B cell (primary cell): ENCODE data around the gene SHPK. TPM values are rescaled to one million over a fixed set of nuclear protein-coding genes. Genes with fewer than 3 reads are reported as not detected.

Experiments used
- ATAC-seq: fragments of 200-7000 bp; cut with Tn5 transposase; one replicate; pipeline ENCODE4 v1.10.0; 2021; ENCODE audit warnings: low read depth, mild to moderate bottlenecking, moderate number of reproducible peaks, moderate library complexity
- CTCF ChIA-PET: fragments of 350-600 bp; sonication (Branson Sonifier 250); formaldehyde crosslinking; loops from one replicate; lab custom pipeline; 2021; ENCODE audit warnings: antibody characterized with exemption, inconsistent platforms; lab: Charles Lee
- POLR2A ChIA-PET: fragments of 350-600 bp; sonication (Branson Sonifier 250); formaldehyde crosslinking; loops from one replicate; lab custom pipeline; 2021; ENCODE audit warnings: antibody characterized with exemption; lab: Charles Lee
- DNase-seq: peaks from one replicate; pipeline ENCODE4 v3.0.0; 2013
- H2AFZ ChIP-seq: 2 replicates; pipeline ENCODE4 v1.6.1; 2012; ENCODE audit warnings: mild to moderate bottlenecking, low read depth, low read length; ENCODE audit not compliant: insufficient read depth, poor library complexity, severe bottlenecking
- H3K27ac ChIP-seq, 2 donors: 1 replicate in 1 of 2; 2 replicates in 1 of 2; pipeline ENCODE4 v1.5.1; 2012 to 2013; ENCODE audit warnings: low read length in 2 of 2, mild to moderate bottlenecking in 2 of 2, moderate library complexity in 1 of 2
- H3K27me3 ChIP-seq, 4 experiments: fragments of 200-600 bp in 1 of 4; sonication (generic) in 1 of 4; replicated peaks in 1 of 4; 1 replicate in 2 of 4; 2 replicates in 2 of 4; pipeline versions ENCODE4 v1.6.1 to v1.7.0; 2013 to 2016; ENCODE audit warnings: low read length in 3 of 4, mild to moderate bottlenecking in 2 of 4, mixed read lengths in 1 of 4, moderate library complexity in 1 of 4; ENCODE audit not compliant: insufficient read depth in 4 of 4, control insufficient read depth in 3 of 4; ENCODE audit errors: control extremely low read depth in 1 of 4
- H3K36me3 ChIP-seq, 2 experiments: replicated peaks in 1 of 2; 1 replicate in 1 of 2; 2 replicates in 1 of 2; pipeline versions ENCODE4 v1.6.1 to v1.7.1; 2013; ENCODE audit warnings: low read length in 1 of 2; ENCODE audit not compliant: insufficient read depth in 2 of 2, control insufficient read depth in 1 of 2; ENCODE audit errors: control extremely low read depth in 1 of 2, extremely low read depth in 1 of 2
- H3K4me1 ChIP-seq, 2 donors: fragments of 200-600 bp in 1 of 2; sonication (generic) in 1 of 2; 1 replicate in 1 of 2; 2 replicates in 1 of 2; pipeline versions ENCODE4 v1.5.1 to v1.6.1; 2013 to 2017; ENCODE audit warnings: low read length in 2 of 2; ENCODE audit not compliant: control insufficient read depth in 2 of 2, insufficient read depth in 2 of 2
- H3K4me2 ChIP-seq: replicated peaks from 2 replicates; pipeline ENCODE3; 2012; ENCODE audit warnings: mild to moderate bottlenecking, low read depth, low read length; ENCODE audit not compliant: poor library complexity, severe bottlenecking
- H3K4me3 ChIP-seq, 5 experiments: fragments of 200-600 bp in 1 of 5; sonication (generic) in 1 of 5; 1 replicate in 3 of 5; 2 replicates in 2 of 5; pipeline versions ENCODE4 v1.5.1 to v1.7.0; 2011 to 2016; ENCODE audit warnings: low read length in 4 of 5, mild to moderate bottlenecking in 4 of 5, low read depth in 2 of 5, control low read depth in 1 of 5, moderate library complexity in 1 of 5; ENCODE audit not compliant: insufficient read depth in 1 of 5; ENCODE audit errors: control extremely low read depth in 1 of 5, extremely low read depth in 1 of 5
- H3K79me2 ChIP-seq: fragments of 200-600 bp; sonication (generic); one replicate; pipeline ENCODE4 v1.6.0; 2016; ENCODE audit warnings: low read length; ENCODE audit not compliant: control insufficient read depth, insufficient read depth
- H3K9ac ChIP-seq: fragments of 200-600 bp; sonication (generic); 2 replicates; pipeline ENCODE4 v1.6.1; 2017; ENCODE audit warnings: mild to moderate bottlenecking, low read length, moderate library complexity
- H3K9me3 ChIP-seq, 3 donors: one replicate each; pipeline versions ENCODE4 v1.6.1 to v1.7.1; 2013; ENCODE audit warnings: low read length in 2 of 3; ENCODE audit not compliant: control insufficient read depth in 2 of 3, insufficient read depth in 1 of 3; ENCODE audit errors: control extremely low read depth in 1 of 3
- H4K20me1 ChIP-seq: 2 replicates; pipeline ENCODE4 v1.6.0; 2012; ENCODE audit warnings: mild to moderate bottlenecking, low read length; ENCODE audit not compliant: insufficient read depth, control insufficient read depth, poor library complexity, severe bottlenecking
- H3K27ac Mint-ChIP-seq: one replicate; pipeline ENCODE4 v1.8.0; 2021; ENCODE audit warnings: mixed read lengths
- H3K27me3 Mint-ChIP-seq: one replicate; pipeline ENCODE4 v1.8.0; 2021; ENCODE audit warnings: mixed read lengths
- H3K4me1 Mint-ChIP-seq: one replicate; pipeline ENCODE4 v1.8.0; 2021; ENCODE audit warnings: mixed read lengths
- H3K4me3 Mint-ChIP-seq: one replicate; pipeline ENCODE4 v1.8.0; 2021; ENCODE audit warnings: mixed read lengths
- H3K9me3 Mint-ChIP-seq: one replicate; pipeline ENCODE4 v1.8.0; 2022; ENCODE audit warnings: mixed read lengths; ENCODE audit not compliant: insufficient read depth
- EZH2 ChIP-seq: IDR thresholded peaks from 2 replicates; pipeline ENCODE4 v1.6.1; 2012; ENCODE audit warnings: borderline replicate concordance, low read depth, mild to moderate bottlenecking, moderate library complexity, low read length; ENCODE audit not compliant: insufficient read depth, poor library complexity, severe bottlenecking
- WGBS: methylation state at CpG from one replicate; pipeline ENCODE4 v1.1.5; 2013; ENCODE audit warnings: missing lambda C conversion rate; ENCODE audit not compliant: insufficient coverage; 5-methylcytosine and 5-hydroxymethylcytosine counted together
- intact Hi-C: fragments of 100-400 bp; cut with micrococcal nuclease; formaldehyde crosslinking; loops from one replicate; pipeline ENCODE4 v1.10.0; 2022
- polyA plus RNA-seq: library from polyadenylated mRNA; depleted of rRNA; stranded (reverse); fragments of >200 nt; gene quantifications from 2 replicates; pipeline ENCODE4 v1.2.3, GENCODE V29; 2012
- total RNA-seq, 2 donors: library from RNA; stranded (reverse); fragments of 120-200 nt in 1 of 2; gene quantifications; 1 replicate in 1 of 2; 2 replicates in 1 of 2; pipeline versions ENCODE4 v1.2.3 to v1.2.4, GENCODE V29; 2013 to 2022
- TF ChIP-seq, protein P1 (sequence below): fragments of 200-600 bp; IDR thresholded peaks from one replicate; pipeline ENCODE4 v1.8.0; 2022; ENCODE audit warnings: antibody characterized with exemption, mild to moderate bottlenecking

The SHPK gene
- total and polyA plus RNA-seq, 2 donors (not counting 1 experiment from before 2014, with no cell fraction given): 5.9 to 16.1 TPM

DNA sequence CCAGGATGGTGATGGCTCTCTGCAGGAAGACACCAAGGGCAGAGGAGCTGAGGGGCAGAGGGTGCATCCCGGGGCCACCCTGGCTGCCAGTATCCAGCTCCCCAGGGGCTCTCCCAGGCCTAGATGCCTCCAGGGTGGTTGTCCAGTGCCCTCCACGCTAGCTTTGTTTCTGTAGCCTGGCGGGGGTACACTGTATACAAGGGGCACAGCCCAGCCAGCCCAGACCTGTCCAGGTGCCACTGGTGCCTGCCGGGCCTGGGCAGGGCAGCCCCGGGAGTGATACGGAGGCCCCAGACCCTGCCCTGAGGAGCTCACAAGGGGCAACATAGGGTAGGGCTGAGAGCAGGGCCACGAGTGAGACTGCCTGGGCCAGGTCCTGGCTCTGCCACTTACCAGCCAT, 63.8 kb downstream of the SHPK start:
- H3K27ac ChIP-seq: no peak overlapping the region
- no peaks in the 10 kb centered on the region for H4K20me1 ChIP-seq
- CTCF ChIA-PET: no interaction called here

More for the DNA sequence above, 63.8 kb downstream of the SHPK start:
- Histone ChIP-seq H3K36me3 (peaks cover 1 to 6% of the 10 kb centered on the region in 2 experiments), H3K27me3 (no peaks in the 10 kb centered on the region), H3K4me2 (no peak overlapping the region), H3K79me2 (no peaks in the 10 kb centered on the region), H3K9ac (no peak overlapping the region), H3K9me3 (peaks cover 0 to 3% (median 0%) of the 10 kb centered on the region in 3 donors), H2AFZ (no peak overlapping the region), H3K4me1 (no peaks in the 10 kb centered on the region), H3K4me3 (no peak overlapping the region)
- intact Hi-C loops: no loop called here
- no peak overlapping the region for H3K27ac Mint-ChIP-seq
- POLR2A ChIA-PET: interaction anchor here (0.5 kb wide), 1 partner anchor 9 kb away, joined by 6 read pairs; no protein-coding TSS in a partner anchor
- no peak for TF ChIP-seq EZH2
- TF ChIP-seq, protein P1, sequence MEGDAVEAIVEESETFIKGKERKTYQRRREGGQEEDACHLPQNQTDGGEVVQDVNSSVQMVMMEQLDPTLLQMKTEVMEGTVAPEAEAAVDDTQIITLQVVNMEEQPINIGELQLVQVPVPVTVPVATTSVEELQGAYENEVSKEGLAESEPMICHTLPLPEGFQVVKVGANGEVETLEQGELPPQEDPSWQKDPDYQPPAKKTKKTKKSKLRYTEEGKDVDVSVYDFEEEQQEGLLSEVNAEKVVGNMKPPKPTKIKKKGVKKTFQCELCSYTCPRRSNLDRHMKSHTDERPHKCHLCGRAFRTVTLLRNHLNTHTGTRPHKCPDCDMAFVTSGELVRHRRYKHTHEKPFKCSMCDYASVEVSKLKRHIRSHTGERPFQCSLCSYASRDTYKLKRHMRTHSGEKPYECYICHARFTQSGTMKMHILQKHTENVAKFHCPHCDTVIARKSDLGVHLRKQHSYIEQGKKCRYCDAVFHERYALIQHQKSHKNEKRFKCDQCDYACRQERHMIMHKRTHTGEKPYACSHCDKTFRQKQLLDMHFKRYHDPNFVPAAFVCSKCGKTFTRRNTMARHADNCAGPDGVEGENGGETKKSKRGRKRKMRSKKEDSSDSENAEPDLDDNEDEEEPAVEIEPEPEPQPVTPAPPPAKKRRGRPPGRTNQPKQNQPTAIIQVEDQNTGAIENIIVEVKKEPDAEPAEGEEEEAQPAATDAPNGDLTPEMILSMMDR: no peak
- no peaks in the 10 kb centered on the region for H3K9me3 Mint-ChIP-seq
- H3K4me1 Mint-ChIP-seq: no peaks in the 10 kb centered on the region
- no peaks in the 10 kb centered on the region for H3K27me3 Mint-ChIP-seq
- H3K4me3 Mint-ChIP-seq: no peak overlapping the region
- 100% methylated on average over 7 of the region's 7 CpGs for WGBS
- ATAC-seq: no peak
- DNase-seq: no peak
